H1 (cell line): ENCODE results near the gene ING5. TPM values are rescaled to one million over a fixed set of nuclear protein-coding genes. Genes with fewer than 3 reads are reported as not detected.

Source experiments
- CHD7 ChIP-seq: fragments of 300-600 bp; sonication (generic); IDR thresholded peaks from 2 replicates; pipeline ENCODE4 v1.7.1; 2012; ENCODE audit warnings: low read length, moderate library complexity, mild to moderate bottlenecking, inconsistent platforms; ENCODE audit not compliant: insufficient replicate concordance
- polyA plus RNA-seq, 7 experiments: library from polyadenylated mRNA; depleted of rRNA in 3 of 7; stranded (reverse) in 5 of 7; unstranded in 2 of 7; fragments of >200 nt in 5 of 7; fragments of 200-250 nt in 2 of 7; gene quantifications; 1 replicate in 5 of 7; 2 replicates in 1 of 7; 4 replicates in 1 of 7; pipeline versions ENCODE4 v1.2.1 to v1.2.3, GENCODE V29; 2011 to 2013; ENCODE audit warnings: missing spikeins in 2 of 7, mixed read lengths in 2 of 7
- total RNA-seq: library from RNA; stranded (reverse); fragmentation: NEBNext Ultra II Directional; extraction: Animal tissue kit (Norgen Biotek cat#: 25700); gene quantifications from 2 replicates; pipeline ENCODE4 v1.2.1, GENCODE V29; 2021

ING5 gene
- total and polyA plus RNA-seq, 2 of the 8 experiments (the other 6 are each of a cell fraction or from before 2014, with no cell fraction given), result 41.5 to 47.4 TPM

GRCh38 chr2:241745276-241745675 is 43.4 kb downstream of the ING5 start (continued):
- TF ChIP-seq CHD7, result no peak
- TF ChIP-seq, all 59 proteins: peak for 0
